ENCODE data around the gene UNC93A.

DNA sequence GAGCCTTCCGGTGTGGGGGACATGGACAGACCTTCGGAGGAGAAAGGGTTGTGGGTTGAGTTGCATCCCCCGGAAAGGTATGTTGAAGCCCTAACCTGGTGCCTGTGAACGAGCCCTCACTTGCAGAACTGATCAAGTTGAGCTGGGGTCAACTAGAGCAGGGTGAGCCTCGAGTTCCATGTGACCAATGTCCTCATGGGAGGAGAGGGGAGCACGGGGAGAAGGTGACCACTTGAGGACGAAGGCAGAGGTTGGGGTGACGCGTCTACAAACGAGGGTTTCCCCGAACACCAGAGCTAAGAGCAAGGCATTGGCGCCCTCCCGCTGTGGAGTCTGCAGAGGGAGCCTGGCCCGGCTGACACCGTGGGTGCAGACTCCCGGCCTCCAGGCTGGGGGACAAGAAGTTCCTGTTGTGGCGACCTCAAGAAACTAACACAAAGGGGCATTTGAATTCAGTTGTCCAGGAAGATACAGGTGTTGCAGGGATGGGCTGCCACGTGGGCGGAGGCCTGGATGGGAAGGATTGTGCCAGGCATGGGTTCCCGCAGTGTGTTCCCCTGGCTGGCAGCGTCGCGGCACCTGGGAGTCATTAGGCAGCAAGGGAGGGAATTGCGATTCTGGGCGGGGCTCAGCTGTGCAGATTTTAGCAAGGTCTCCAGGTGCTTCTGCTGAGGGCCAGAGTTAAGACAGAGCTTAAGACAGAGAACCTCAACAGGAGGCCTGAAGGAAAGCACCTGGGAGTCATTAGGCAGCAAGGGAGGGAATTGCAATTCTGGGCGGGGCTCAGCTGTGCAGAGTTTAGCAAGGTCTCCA is 20.4 kb upstream of the UNC93A start:
- TF ChIP-seq POLR2AphosphoS5 (IDR thresholded peaks at IDR 0.05; ENCODE audit: low read depth, low read length) (no peak), TCF7L2 (IDR thresholded peaks at IDR 0.05; ENCODE audit: borderline replicate concordance, extremely low read depth, insufficient read depth, insufficient read length) (no peak), EZH2 (IDR thresholded peaks at IDR 0.05) (no peak), POLR2A (IDR thresholded peaks at IDR 0.05; ENCODE audit: borderline replicate concordance, extremely low read depth, insufficient read depth, insufficient read length) (no peak), JUND (IDR thresholded peaks at IDR 0.05) (no peak), SIN3A (IDR thresholded peaks at IDR 0.05; ENCODE audit: low read depth) (no peak)
- TF ChIP-seq, protein P1, sequence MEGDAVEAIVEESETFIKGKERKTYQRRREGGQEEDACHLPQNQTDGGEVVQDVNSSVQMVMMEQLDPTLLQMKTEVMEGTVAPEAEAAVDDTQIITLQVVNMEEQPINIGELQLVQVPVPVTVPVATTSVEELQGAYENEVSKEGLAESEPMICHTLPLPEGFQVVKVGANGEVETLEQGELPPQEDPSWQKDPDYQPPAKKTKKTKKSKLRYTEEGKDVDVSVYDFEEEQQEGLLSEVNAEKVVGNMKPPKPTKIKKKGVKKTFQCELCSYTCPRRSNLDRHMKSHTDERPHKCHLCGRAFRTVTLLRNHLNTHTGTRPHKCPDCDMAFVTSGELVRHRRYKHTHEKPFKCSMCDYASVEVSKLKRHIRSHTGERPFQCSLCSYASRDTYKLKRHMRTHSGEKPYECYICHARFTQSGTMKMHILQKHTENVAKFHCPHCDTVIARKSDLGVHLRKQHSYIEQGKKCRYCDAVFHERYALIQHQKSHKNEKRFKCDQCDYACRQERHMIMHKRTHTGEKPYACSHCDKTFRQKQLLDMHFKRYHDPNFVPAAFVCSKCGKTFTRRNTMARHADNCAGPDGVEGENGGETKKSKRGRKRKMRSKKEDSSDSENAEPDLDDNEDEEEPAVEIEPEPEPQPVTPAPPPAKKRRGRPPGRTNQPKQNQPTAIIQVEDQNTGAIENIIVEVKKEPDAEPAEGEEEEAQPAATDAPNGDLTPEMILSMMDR (IDR thresholded peaks at IDR 0.05 in 2 of 3, conservative IDR thresholded peaks at IDR 0.05 in 1 of 3; ENCODE audit: borderline replicate concordance in 1 of 3, insufficient read depth in 1 of 3, low read depth in 2 of 3, low read length in 2 of 3), result no peak

Measured in HCT116 (cell line).